ENCODE data around the gene GNB1.
A peak's percentile ranks its signal among the peaks of the same experiment; 100 is the strongest.

Gene GNB1

GRCh38 chr1:1771096-1771495, 119.8 kb downstream of the GNB1 start:
- Histone ChIP-seq H3K36me3 (peaks cover 82% of the 10 kb centered on the region), H3K27ac (peak overlapping the region; percentile 60)
- TF ChIP-seq, protein P1, sequence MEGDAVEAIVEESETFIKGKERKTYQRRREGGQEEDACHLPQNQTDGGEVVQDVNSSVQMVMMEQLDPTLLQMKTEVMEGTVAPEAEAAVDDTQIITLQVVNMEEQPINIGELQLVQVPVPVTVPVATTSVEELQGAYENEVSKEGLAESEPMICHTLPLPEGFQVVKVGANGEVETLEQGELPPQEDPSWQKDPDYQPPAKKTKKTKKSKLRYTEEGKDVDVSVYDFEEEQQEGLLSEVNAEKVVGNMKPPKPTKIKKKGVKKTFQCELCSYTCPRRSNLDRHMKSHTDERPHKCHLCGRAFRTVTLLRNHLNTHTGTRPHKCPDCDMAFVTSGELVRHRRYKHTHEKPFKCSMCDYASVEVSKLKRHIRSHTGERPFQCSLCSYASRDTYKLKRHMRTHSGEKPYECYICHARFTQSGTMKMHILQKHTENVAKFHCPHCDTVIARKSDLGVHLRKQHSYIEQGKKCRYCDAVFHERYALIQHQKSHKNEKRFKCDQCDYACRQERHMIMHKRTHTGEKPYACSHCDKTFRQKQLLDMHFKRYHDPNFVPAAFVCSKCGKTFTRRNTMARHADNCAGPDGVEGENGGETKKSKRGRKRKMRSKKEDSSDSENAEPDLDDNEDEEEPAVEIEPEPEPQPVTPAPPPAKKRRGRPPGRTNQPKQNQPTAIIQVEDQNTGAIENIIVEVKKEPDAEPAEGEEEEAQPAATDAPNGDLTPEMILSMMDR (IDR thresholded peaks at IDR 0.05), result no peak

GRCh38 chr1:1770102-1770501, 120.8 kb downstream of the GNB1 start:
- H3K9me3 ChIP-seq, result no peaks in the 10 kb centered on the region
- H3K36me3 ChIP-seq, result peaks cover 82% of the 10 kb centered on the region
- TF ChIP-seq, protein P1 (IDR thresholded peaks at IDR 0.05), result no peak

More at GRCh38 chr1:1771096-1771495, 119.8 kb downstream of the GNB1 start:
- Histone ChIP-seq H3K4me1 (ENCODE audit: control insufficient read depth in 1 of 2, insufficient read depth in 1 of 2, low read depth in 1 of 2, low read length in 1 of 2) (peaks cover 75 to 88% of the 10 kb centered on the region in 2 experiments), H3K9me3 (no peaks in the 10 kb centered on the region), H3K4me3 (ENCODE audit: low read depth in 1 of 2, low read length in 1 of 2) (no peak overlapping the region), H3K27me3 (no peaks in the 10 kb centered on the region)

GRCh38 chr1:1768249-1768992, 122.5 kb downstream of the GNB1 start:
- H3K9me3 ChIP-seq, result no peaks in the 10 kb centered on the region
- H3K36me3 ChIP-seq, result peaks cover 86% of the 10 kb centered on the region
- H3K27me3 ChIP-seq, result no peaks in the 10 kb centered on the region
- H3K4me3 ChIP-seq (ENCODE audit: low read depth in 1 of 2, low read length in 1 of 2), result peak overlapping the region in 1 of 2 experiments; percentile 10
- TF ChIP-seq, protein P1 (IDR thresholded peaks at IDR 0.05), result no peak
- H3K4me1 ChIP-seq (ENCODE audit: control insufficient read depth in 1 of 2, insufficient read depth in 1 of 2, low read depth in 1 of 2, low read length in 1 of 2), result peaks cover 77 to 88% of the 10 kb centered on the region in 2 experiments
- peak overlapping the region; percentile 66 for H3K27ac ChIP-seq

More at GRCh38 chr1:1770102-1770501, 120.8 kb downstream of the GNB1 start:
- peaks cover 75 to 88% of the 10 kb centered on the region in 2 experiments for H3K4me1 ChIP-seq (ENCODE audit: control insufficient read depth in 1 of 2, insufficient read depth in 1 of 2, low read depth in 1 of 2, low read length in 1 of 2)
- no peaks in the 10 kb centered on the region for H3K27me3 ChIP-seq
- no peak overlapping the region for H3K4me3 ChIP-seq (ENCODE audit: low read depth in 1 of 2, low read length in 1 of 2)
- peak overlapping the region; percentile 66 for H3K27ac ChIP-seq

DNA sequence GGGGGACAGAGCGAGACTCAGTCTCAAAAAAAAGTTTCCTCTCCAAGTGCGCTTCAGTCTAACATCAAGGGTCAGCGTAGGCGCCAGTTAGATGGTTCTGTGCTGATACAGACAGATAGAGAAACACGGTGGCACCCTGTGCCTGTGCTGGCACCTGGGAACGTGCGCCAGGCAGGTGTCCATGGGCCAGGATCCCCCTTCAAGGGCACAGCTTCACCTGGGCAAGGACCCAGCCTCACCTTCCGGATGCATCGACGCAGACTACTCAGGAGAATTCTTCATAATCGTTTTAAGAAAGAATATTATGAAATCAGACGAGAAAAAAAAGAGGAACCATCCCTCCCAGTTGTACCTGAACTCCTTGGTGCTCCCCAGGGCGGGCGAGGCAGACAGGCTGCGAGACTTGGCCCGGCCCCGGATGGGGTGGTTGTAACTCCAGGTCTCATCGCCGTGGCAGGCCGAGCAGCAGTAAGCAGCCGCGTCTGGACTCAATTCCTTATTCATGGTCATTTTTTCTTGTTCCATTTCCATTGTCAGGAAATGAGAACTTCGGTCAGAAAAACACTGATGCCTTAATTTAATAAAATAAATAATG, 125.9 kb downstream of the GNB1 start:
- TF ChIP-seq, protein P1 (IDR thresholded peaks at IDR 0.05), result no peak
- Histone ChIP-seq H3K27me3 (no peaks in the 10 kb centered on the region), H3K4me3 (ENCODE audit: low read depth in 1 of 2, low read length in 1 of 2) (peak overlapping the region; percentile 57 to 65), H3K27ac (peak overlapping the region; percentile 88), H3K36me3 (peaks cover 91% of the 10 kb centered on the region), H3K9me3 (no peaks in the 10 kb centered on the region), H3K4me1 (ENCODE audit: control insufficient read depth in 1 of 2, insufficient read depth in 1 of 2, low read depth in 1 of 2, low read length in 1 of 2) (peaks cover 78 to 79% of the 10 kb centered on the region in 2 experiments)

- TF ChIP-seq, protein P1 (IDR thresholded peaks at IDR 0.05), result peak; percentile 77
- Histone ChIP-seq H3K9me3 (no peaks in the 10 kb centered on the region), H3K36me3 (peaks cover 96% of the 10 kb centered on the region), H3K27ac (peak overlapping the region; percentile 88), H3K4me3 (ENCODE audit: low read depth in 1 of 2, low read length in 1 of 2) (peak overlapping the region; percentile 57 to 65), H3K27me3 (no peaks in the 10 kb centered on the region), H3K4me1 (ENCODE audit: control insufficient read depth in 1 of 2, insufficient read depth in 1 of 2, low read depth in 1 of 2, low read length in 1 of 2) (peaks cover 81 to 84% of the 10 kb centered on the region in 2 experiments)
These were observed 126.9 kb downstream of the GNB1 start for GRCh38 chr1:1763657-1764621.
